ENCODE results near the gene TNFAIP1. TPM values are rescaled to one million over a fixed set of nuclear protein-coding genes. Genes with fewer than 3 reads are reported as not detected.

TNFAIP1 gene
- total and polyA plus RNA-seq, 2 donors (not counting 1 experiment from before 2014, with no cell fraction given) = 23.0 to 40.7 TPM

GRCh38 chr17:28342313-28342712 lies 6.8 kb downstream of the TNFAIP1 start:
- Histone ChIP-seq H3K27me3 (ENCODE audit: control insufficient read depth, insufficient read depth, low read length) (no peaks in the 10 kb centered on the region), H3K4me3 (replicated peaks in 1 of 4; ENCODE audit: control extremely low read depth in 1 of 4, insufficient read depth in 1 of 4, low read depth in 3 of 4, low read length in 4 of 4) (no peak overlapping the region), H3K9ac (ENCODE audit: insufficient read depth, low read length) (no peak overlapping the region), H3K36me3 (ENCODE audit: control insufficient read depth, insufficient read depth, low read length) (peaks cover 36% of the 10 kb centered on the region), H2AFZ (ENCODE audit: low read length) (no peak overlapping the region), H3K9me3 (ENCODE audit: control insufficient read depth, insufficient read depth, low read depth, low read length) (no peaks in the 10 kb centered on the region), H3K79me2 (ENCODE audit: control insufficient read depth, insufficient read depth, low read length) (peaks cover 16% of the 10 kb centered on the region), H4K20me1 (ENCODE audit: control insufficient read depth, extremely low read depth, insufficient read depth, low read length) (no peaks in the 10 kb centered on the region), H3K27ac (ENCODE audit: insufficient read depth, low read length) (no peak overlapping the region), H3K4me2 (ENCODE audit: extremely low read depth, insufficient read depth, low read length) (no peak overlapping the region), H3K4me1 (ENCODE audit: control insufficient read depth, extremely low read depth, insufficient read depth, low read length) (peaks cover 15% of the 10 kb centered on the region)
- no peak for DNase-seq (ENCODE audit: low read depth in 2 of 2)
- TF ChIP-seq EZH2 (IDR thresholded peaks at IDR 0.05; ENCODE audit: low read length, missing control alignments) = no peak
- TF ChIP-seq CTCF (conservative IDR thresholded peaks at IDR 0.05 in 1 of 2, IDR thresholded peaks at IDR 0.05 in 1 of 2; ENCODE audit: low read depth in 1 of 2, low read length in 2 of 2) = no peak

- no peaks in the 10 kb centered on the region for H3K9me3 ChIP-seq (ENCODE audit: control insufficient read depth, insufficient read depth, low read depth, low read length)
- TF ChIP-seq CTCF (conservative IDR thresholded peaks at IDR 0.05 in 1 of 2, IDR thresholded peaks at IDR 0.05 in 1 of 2; ENCODE audit: low read depth in 1 of 2, low read length in 2 of 2) = no peak
- H3K27ac ChIP-seq (ENCODE audit: insufficient read depth, low read length) = no peak overlapping the region
- no peak for DNase-seq (ENCODE audit: low read depth in 2 of 2)
- H3K27me3 ChIP-seq (ENCODE audit: control insufficient read depth, insufficient read depth, low read length) = no peaks in the 10 kb centered on the region
- no peak overlapping the region for H3K4me3 ChIP-seq (replicated peaks in 1 of 4; ENCODE audit: control extremely low read depth in 1 of 4, insufficient read depth in 1 of 4, low read depth in 3 of 4, low read length in 4 of 4)
- peaks cover 17% of the 10 kb centered on the region for H3K4me1 ChIP-seq (ENCODE audit: control insufficient read depth, extremely low read depth, insufficient read depth, low read length)
- no peak overlapping the region for H3K4me2 ChIP-seq (ENCODE audit: extremely low read depth, insufficient read depth, low read length)
- H3K9ac ChIP-seq (ENCODE audit: insufficient read depth, low read length) = no peak overlapping the region
- no peaks in the 10 kb centered on the region for H4K20me1 ChIP-seq (ENCODE audit: control insufficient read depth, extremely low read depth, insufficient read depth, low read length)
- H3K79me2 ChIP-seq (ENCODE audit: control insufficient read depth, insufficient read depth, low read length) = peaks cover 7% of the 10 kb centered on the region
- no peak overlapping the region for H2AFZ ChIP-seq (ENCODE audit: low read length)
- H3K36me3 ChIP-seq (ENCODE audit: control insufficient read depth, insufficient read depth, low read length) = peaks cover 41% of the 10 kb centered on the region
These were observed 8.0 kb downstream of the TNFAIP1 start for GRCh38 chr17:28343491-28343932.

- Histone ChIP-seq H2AFZ (ENCODE audit: low read length) (no peak overlapping the region), H3K4me1 (ENCODE audit: control insufficient read depth, extremely low read depth, insufficient read depth, low read length) (peaks cover 17% of the 10 kb centered on the region), H3K4me2 (ENCODE audit: extremely low read depth, insufficient read depth, low read length) (no peak overlapping the region), H3K4me3 (replicated peaks in 1 of 4; ENCODE audit: control extremely low read depth in 1 of 4, insufficient read depth in 1 of 4, low read depth in 3 of 4, low read length in 4 of 4) (no peak overlapping the region), H3K79me2 (ENCODE audit: control insufficient read depth, insufficient read depth, low read length) (peaks cover 7% of the 10 kb centered on the region), H4K20me1 (ENCODE audit: control insufficient read depth, extremely low read depth, insufficient read depth, low read length) (no peaks in the 10 kb centered on the region), H3K36me3 (ENCODE audit: control insufficient read depth, insufficient read depth, low read length) (peaks cover 46% of the 10 kb centered on the region), H3K27ac (ENCODE audit: insufficient read depth, low read length) (no peak overlapping the region), H3K27me3 (ENCODE audit: control insufficient read depth, insufficient read depth, low read length) (no peaks in the 10 kb centered on the region), H3K9ac (ENCODE audit: insufficient read depth, low read length) (no peak overlapping the region), H3K9me3 (ENCODE audit: control insufficient read depth, insufficient read depth, low read depth, low read length) (no peaks in the 10 kb centered on the region)
- DNase-seq (ENCODE audit: low read depth in 2 of 2) = no peak
- no peak for TF ChIP-seq CTCF (conservative IDR thresholded peaks at IDR 0.05 in 1 of 2, IDR thresholded peaks at IDR 0.05 in 1 of 2; ENCODE audit: low read depth in 1 of 2, low read length in 2 of 2)
- no peak for TF ChIP-seq EZH2 (IDR thresholded peaks at IDR 0.05; ENCODE audit: low read length, missing control alignments)
These were observed 8.4 kb downstream of the TNFAIP1 start for GRCh38 chr17:28344011-28344410.

Data from fibroblast of lung (primary cell).